ENCODE results near the gene PI4KB. TPM values are rescaled to one million over a fixed set of nuclear protein-coding genes. Genes with fewer than 3 reads are reported as not detected.

PI4KB gene
- total RNA-seq, 4 donors from 2014 or later, result 50.0 to 73.1 (median 56.0) TPM

GRCh38 chr1:151288502-151288901 lies 38.7 kb downstream of the PI4KB start:
- TF ChIP-seq CTCF (IDR thresholded peaks at IDR 0.05; ENCODE audit: low read depth), result no peak

GRCh38 chr1:151287767-151288500 lies 39.3 kb downstream of the PI4KB start:
- no peak for TF ChIP-seq CTCF (IDR thresholded peaks at IDR 0.05; ENCODE audit: low read depth)

- no peak for TF ChIP-seq CTCF (IDR thresholded peaks at IDR 0.05; ENCODE audit: low read depth)
Observed at GRCh38 chr1:151287341-151287699, 39.9 kb downstream of the PI4KB start.

GRCh38 chr1:151286619-151287340 lies 40.4 kb downstream of the PI4KB start:
- no peak for TF ChIP-seq CTCF (IDR thresholded peaks at IDR 0.05; ENCODE audit: low read depth)

- TF ChIP-seq CTCF (IDR thresholded peaks at IDR 0.05; ENCODE audit: low read depth), result no peak
Observed at GRCh38 chr1:151284013-151284577, 43.1 kb downstream of the PI4KB start.

- no peak for TF ChIP-seq CTCF (IDR thresholded peaks at IDR 0.05; ENCODE audit: low read depth)
Observed at GRCh38 chr1:151282883-151283725, 44.1 kb downstream of the PI4KB start.
